Measurements from ENCODE around the gene TGFB1. TPM values are rescaled to one million over a fixed set of nuclear protein-coding genes. Genes with fewer than 3 reads are reported as not detected.
A peak's percentile ranks its signal among the peaks of the same experiment; 100 is the strongest.

The TGFB1 gene
- total and polyA plus RNA-seq, 2 of the 13 experiments (the other 11 are each of a cell fraction or from before 2014, with no cell fraction given): 4.1 to 5.4 TPM

- TF ChIP-seq NCOA2 (CRISPR knock-in tag; IDR thresholded peaks at IDR 0.05) (no peak), PBX2 (CRISPR knock-in tag; IDR thresholded peaks at IDR 0.05) (no peak), ZNF18 (CRISPR knock-in tag; IDR thresholded peaks at IDR 0.05; ENCODE audit: insufficient replicate concordance) (no peak), CTCF (CRISPR knock-in tag; IDR thresholded peaks at IDR 0.05) (no peak), STAG1 (CRISPR knock-in tag; IDR thresholded peaks at IDR 0.05) (no peak), RBAK (CRISPR knock-in tag; IDR thresholded peaks at IDR 0.05) (no peak), SALL2 (CRISPR knock-in tag; IDR thresholded peaks at IDR 0.05) (0 out of 2 replicates have a peak, but pooled peaks have one; percentile 26), DNMT1 (CRISPR knock-in tag; IDR thresholded peaks at IDR 0.05) (no peak), ZNF614 (CRISPR knock-in tag; IDR thresholded peaks at IDR 0.05; ENCODE audit: borderline replicate concordance) (no peak), ZNF12 (CRISPR knock-in tag; IDR thresholded peaks at IDR 0.05) (no peak), ATM (IDR thresholded peaks at IDR 0.05; ENCODE audit: borderline replicate concordance) (no peak), SAP130 (CRISPR knock-in tag; IDR thresholded peaks at IDR 0.05; ENCODE audit: low read depth) (peak; percentile 41), ZSCAN20 (CRISPR knock-in tag; IDR thresholded peaks at IDR 0.05; ENCODE audit: borderline replicate concordance) (no peak), ZHX1 (CRISPR knock-in tag; IDR thresholded peaks at IDR 0.05; ENCODE audit: low read depth) (no peak), ZNF333 (CRISPR knock-in tag; IDR thresholded peaks at IDR 0.05; ENCODE audit: borderline replicate concordance) (no peak), ZNF607 (CRISPR knock-in tag; IDR thresholded peaks at IDR 0.05; ENCODE audit: borderline replicate concordance) (no peak), AHR (CRISPR knock-in tag; IDR thresholded peaks at IDR 0.05) (no peak)
- TF ChIP-seq, protein P1, sequence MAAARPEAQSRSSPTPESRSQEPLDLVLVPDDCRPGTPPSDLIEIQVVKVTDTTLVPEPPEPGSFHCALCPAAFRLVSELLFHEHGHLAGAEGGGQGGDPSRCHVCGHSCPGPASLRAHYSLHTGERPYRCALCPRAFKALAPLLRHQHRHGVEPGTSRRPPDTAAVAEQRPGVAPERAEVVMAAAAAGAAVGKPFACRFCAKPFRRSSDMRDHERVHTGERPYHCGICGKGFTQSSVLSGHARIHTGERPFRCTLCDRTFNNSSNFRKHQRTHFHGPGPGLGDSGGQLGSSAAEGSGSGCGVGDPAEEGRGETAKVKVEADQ (CRISPR knock-in tag; IDR thresholded peaks at IDR 0.05; ENCODE audit: borderline replicate concordance): no peak
Measured at GRCh38 chr19:41351339-41352245, 2.1 kb downstream of the TGFB1 start (continued).

Data from HepG2 (cell line).